Cardiac muscle cell (in vitro differentiated cells and primary cell): ENCODE results near the gene FAM193A. TPM values are rescaled to one million over a fixed set of nuclear protein-coding genes. Genes with fewer than 3 reads are reported as not detected.

ENCODE experiments used
- DNase-seq, 2 donors: peaks; one replicate each; pipeline versions ENCODE4 v3.0.0 to v3.0.0-alpha.2; 2010 to 2017; ENCODE audit warnings: low read depth in 1 of 2, low spot score in 1 of 2
- H3K27ac ChIP-seq: fragments of 200-600 bp; sonication (generic); 2 replicates; pipeline ENCODE4 v1.5.1; 2016
- H3K27me3 ChIP-seq: fragments of 200-600 bp; sonication (generic); 2 replicates; pipeline ENCODE4 v1.6.0; 2016; ENCODE audit warnings: control low read depth
- H3K36me3 ChIP-seq: fragments of 200-600 bp; sonication (generic); 2 replicates; pipeline ENCODE4 v1.5.1; 2016; ENCODE audit warnings: control low read depth
- H3K4me1 ChIP-seq: fragments of 200-600 bp; sonication (generic); 2 replicates; pipeline ENCODE4 v1.8.1; 2017; ENCODE audit warnings: low read depth, mild to moderate bottlenecking, mixed run types
- H3K4me3 ChIP-seq: fragments of 200-600 bp; sonication (generic); 2 replicates; pipeline ENCODE4 v1.5.1; 2016; ENCODE audit warnings: mild to moderate bottlenecking
- H3K9me3 ChIP-seq: fragments of 200-600 bp; sonication (generic); 2 replicates; pipeline ENCODE4 v1.5.1; 2017; ENCODE audit warnings: low read depth, mild to moderate bottlenecking, control low read depth
- CTCF ChIP-seq: IDR thresholded peaks from 2 replicates; pipeline ENCODE4 v1.5.1; 2012; ENCODE audit warnings: low read depth, mild to moderate bottlenecking, low read length
- polyA plus RNA-seq: library from polyadenylated mRNA; unstranded; fragments of >200 nt; fragmentation: Nextera tagmentation; extraction: Ambion mirVana; gene quantifications from 2 replicates; pipeline ENCODE4 v1.2.1, GENCODE V29; 2016
- total RNA-seq: library from RNA; depleted of rRNA; stranded (reverse); fragments of >200 nt; gene quantifications from 2 replicates; pipeline ENCODE4 v1.2.3, GENCODE V29; 2016

FAM193A gene
- total and polyA plus RNA-seq, 2 experiments from 2014 or later: 12.0 to 34.0 TPM

- DNase-seq: no peak
- peaks cover 47% of the 10 kb centered on the region for H3K36me3 ChIP-seq
- H3K27ac ChIP-seq: no peak overlapping the region
- H3K4me1 ChIP-seq: no peaks in the 10 kb centered on the region
- TF ChIP-seq CTCF: no peak
- no peak overlapping the region for H3K4me3 ChIP-seq
- H3K9me3 ChIP-seq: no peaks in the 10 kb centered on the region
- no peaks in the 10 kb centered on the region for H3K27me3 ChIP-seq
Observed at GRCh38 chr4:2642968-2643367, 106.5 kb downstream of the FAM193A start.

GRCh38 chr4:2643555-2643954 is 107.1 kb downstream of the FAM193A start:
- no peaks in the 10 kb centered on the region for H3K27me3 ChIP-seq
- no peak for TF ChIP-seq CTCF
- no peak overlapping the region for H3K27ac ChIP-seq
- no peak for DNase-seq
- H3K4me1 ChIP-seq: no peaks in the 10 kb centered on the region
- peaks cover 47% of the 10 kb centered on the region for H3K36me3 ChIP-seq
- no peak overlapping the region for H3K4me3 ChIP-seq
- no peaks in the 10 kb centered on the region for H3K9me3 ChIP-seq

GRCh38 chr4:2646396-2647149 is 110.1 kb downstream of the FAM193A start:
- Histone ChIP-seq H3K9me3 (no peaks in the 10 kb centered on the region), H3K4me1 (no peaks in the 10 kb centered on the region), H3K36me3 (peaks cover 39% of the 10 kb centered on the region), H3K27me3 (no peaks in the 10 kb centered on the region), H3K4me3 (no peak overlapping the region), H3K27ac (no peak overlapping the region)
- no peak for DNase-seq
- TF ChIP-seq CTCF: no peak

- H3K27me3 ChIP-seq: no peaks in the 10 kb centered on the region
- no peak overlapping the region for H3K4me3 ChIP-seq
- H3K9me3 ChIP-seq: no peaks in the 10 kb centered on the region
- H3K36me3 ChIP-seq: peaks cover 39% of the 10 kb centered on the region
- no peak for TF ChIP-seq CTCF
- no peak for DNase-seq
- no peak overlapping the region for H3K27ac ChIP-seq
- H3K4me1 ChIP-seq: no peaks in the 10 kb centered on the region
Observed at GRCh38 chr4:2647403-2648158, 111.1 kb downstream of the FAM193A start.

- DNase-seq: no peak
- H3K4me1 ChIP-seq: no peaks in the 10 kb centered on the region
- no peak overlapping the region for H3K4me3 ChIP-seq
- no peak overlapping the region for H3K27ac ChIP-seq
- H3K27me3 ChIP-seq: no peaks in the 10 kb centered on the region
- H3K9me3 ChIP-seq: no peaks in the 10 kb centered on the region
- peaks cover 34% of the 10 kb centered on the region for H3K36me3 ChIP-seq
- TF ChIP-seq CTCF: no peak
Observed at GRCh38 chr4:2648159-2648814, 111.8 kb downstream of the FAM193A start.
